ENCODE results near the gene MCOLN1.
"Not testable (repeated sequence)": the region's sequence is repeated elsewhere in the genome, so short reads cannot be mapped to it uniquely, and the experiment has no call there.

The MCOLN1 gene

DNA sequence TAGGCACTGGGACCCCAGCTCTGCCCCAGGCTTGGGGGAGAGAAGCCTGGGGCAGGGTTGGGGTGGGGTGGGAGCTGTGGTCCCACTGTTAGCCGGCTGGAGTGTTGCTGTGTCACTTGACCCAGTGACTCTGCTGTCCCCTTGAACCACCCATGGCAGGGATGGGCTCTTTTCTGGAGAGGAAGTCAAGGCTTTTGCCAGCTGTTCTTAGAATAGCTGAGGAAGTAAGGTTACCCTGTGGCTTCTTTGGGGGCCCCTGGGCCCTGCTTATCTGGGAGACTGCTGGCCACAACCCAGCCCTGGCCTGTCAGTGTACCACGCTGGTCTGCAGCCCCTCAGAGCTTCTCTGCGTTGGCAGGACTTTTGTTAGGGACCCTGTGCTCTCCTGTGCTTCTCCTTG, 22.2 kb downstream of the MCOLN1 start:
- peak in 1 of 2 donors; percentile 10 for DNase-seq

DNA sequence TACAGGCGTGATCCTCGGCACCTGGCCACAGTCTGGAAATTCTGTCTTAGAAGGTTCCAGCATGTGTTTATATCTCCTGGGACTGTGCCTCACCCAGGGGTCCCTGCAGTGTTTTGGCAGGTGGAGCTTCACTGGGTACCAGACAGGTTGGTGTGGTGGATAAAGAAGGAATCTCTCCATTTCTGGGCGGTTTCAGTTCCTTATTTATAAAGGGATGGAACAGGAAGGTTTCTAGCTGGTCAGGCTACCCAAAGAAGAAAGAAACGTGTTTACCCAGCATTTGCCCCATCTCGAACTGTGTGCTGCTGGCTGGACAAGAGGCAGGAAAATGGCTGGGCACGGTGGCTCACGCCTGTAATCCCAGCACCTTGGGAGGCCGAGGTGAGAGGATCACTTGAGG, 22.9 kb downstream of the MCOLN1 start:
- no peak for DNase-seq

DNA sequence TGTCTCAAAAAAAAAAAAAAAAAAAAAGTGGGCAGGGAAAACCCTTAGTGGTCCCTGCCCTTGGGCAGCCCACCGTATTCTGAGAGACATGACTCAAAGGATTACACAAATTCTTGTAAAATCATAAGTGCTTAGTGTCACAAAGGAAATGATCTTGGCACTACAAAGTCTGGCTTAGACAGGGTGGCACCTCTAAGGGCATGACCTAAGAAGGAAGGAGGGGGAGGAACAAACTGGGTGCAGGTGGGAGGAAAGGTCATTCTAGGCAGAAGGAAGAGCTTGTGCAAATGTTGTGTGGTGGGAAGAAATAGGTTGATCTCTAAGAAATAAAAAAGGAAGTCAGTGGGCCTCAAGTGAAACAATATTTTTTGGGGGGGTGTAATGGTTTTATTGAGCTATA, 23.5 kb downstream of the MCOLN1 start:
- no peak for DNase-seq

DNA sequence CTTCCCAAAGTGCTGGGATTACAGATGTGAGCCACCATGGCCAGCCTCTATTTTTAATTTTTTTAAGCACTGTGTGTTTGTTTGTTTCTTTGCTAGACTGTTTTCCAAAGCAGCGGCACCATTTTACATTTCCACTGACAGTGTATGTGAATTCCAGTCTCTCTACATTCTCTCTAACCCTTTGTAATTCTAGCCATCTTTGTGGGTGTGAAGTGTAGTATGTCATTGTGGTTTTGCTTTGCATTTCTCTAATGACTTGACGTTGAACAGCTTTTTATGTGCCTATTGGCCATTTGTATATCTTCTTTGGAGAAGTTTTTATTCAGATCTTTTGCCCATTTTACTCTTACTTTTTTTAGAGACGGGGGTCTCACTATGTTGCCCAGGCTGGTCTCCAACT, 24.7 kb downstream of the MCOLN1 start:
- no peak for DNase-seq

DNA sequence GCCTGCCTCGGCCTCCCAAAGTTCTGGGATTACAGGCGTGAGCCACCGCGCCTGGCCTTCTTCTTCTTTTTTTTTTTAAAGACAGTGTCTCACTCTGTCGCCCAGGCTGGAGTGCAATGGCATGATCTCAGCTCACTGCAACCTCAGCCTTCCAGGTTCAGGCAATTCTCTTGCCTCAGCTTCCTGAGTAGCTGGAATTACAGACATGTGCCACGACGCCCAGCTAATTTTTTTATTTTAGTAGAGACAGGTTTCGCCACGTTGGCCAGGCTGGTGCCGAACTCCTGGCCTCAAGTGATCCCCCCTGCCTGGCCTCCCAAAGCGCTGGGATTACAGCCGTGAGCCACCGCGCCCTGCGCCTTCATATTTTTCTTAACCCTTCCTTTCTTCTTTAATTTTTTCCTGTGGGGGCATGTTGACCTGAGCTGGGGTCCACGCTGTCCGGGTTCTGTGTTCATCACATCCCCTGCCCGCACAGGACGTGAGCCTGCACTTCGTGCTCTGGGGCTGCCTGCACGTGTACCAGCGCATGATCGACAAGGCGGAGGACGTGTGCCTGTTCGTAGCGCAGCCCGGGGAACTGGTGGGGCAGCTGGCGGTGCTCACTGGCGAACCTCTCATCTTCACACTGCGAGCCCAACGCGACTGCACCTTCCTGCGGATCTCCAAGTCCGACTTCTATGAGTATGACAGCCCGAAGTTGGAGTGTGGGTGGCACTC, 27.2 kb downstream of the MCOLN1 start:
- no peak for DNase-seq

DNA sequence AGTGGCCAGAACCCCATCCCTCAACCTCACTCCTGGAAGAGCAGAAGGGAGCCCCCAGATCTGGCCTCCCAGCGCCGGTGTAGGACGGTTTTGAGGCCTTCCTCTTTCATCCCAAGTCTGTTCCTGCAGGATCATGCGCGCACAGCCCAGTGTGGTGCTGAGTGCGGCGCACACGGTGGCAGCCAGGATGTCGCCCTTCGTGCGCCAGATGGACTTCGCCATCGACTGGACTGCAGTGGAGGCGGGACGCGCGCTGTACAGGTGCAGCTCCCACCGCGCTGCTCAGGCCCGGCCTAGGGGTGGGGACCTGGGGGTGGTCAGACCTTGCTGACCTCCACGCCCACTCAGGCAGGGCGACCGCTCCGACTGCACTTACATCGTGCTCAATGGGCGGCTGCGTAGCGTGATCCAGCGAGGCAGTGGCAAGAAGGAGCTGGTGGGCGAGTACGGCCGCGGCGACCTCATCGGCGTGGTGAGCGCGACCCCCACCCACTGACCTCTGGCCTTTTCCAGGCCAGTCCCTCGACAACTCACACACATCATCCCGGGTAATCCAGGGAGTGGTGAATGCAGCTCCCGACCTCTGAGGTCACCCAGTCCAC, 27.8 kb downstream of the MCOLN1 start:
- DNase-seq: no peak

DNA sequence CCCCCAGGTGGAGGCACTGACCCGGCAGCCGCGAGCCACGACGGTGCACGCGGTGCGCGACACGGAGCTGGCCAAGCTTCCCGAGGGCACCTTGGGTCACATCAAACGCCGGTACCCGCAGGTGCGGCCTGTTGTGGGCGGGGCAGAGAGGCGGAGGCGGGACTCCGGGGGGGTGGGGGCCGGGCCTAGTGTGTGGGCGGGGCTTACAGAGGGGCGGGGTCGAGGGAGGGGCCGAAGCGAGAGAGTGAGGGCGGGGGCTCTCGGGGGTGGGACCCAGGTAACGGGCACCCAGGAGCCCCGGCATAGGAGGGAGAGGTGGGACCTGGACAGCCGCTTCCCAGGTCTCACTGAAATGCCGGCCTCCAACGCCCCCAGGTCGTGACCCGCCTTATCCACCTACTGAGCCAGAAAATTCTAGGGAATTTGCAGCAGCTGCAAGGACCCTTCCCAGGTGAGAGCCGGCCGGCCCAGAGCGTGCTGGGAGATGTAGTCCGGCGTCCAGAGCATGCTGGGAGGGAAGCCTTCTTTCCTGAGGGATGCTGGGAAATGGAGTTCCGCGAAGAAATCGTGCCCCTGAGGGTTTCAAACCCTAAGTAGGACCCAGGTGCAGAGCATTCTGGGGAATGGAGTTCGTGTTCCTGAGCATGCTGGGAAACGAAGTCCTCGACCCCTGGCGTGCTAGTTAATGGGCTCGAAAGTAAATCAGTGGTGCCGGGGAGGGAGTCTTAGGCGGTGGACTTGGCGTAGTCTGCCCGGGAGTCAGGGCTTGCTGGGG, 28.8 kb downstream of the MCOLN1 start:
- DNase-seq: peak; percentile 37 to 45

DNA sequence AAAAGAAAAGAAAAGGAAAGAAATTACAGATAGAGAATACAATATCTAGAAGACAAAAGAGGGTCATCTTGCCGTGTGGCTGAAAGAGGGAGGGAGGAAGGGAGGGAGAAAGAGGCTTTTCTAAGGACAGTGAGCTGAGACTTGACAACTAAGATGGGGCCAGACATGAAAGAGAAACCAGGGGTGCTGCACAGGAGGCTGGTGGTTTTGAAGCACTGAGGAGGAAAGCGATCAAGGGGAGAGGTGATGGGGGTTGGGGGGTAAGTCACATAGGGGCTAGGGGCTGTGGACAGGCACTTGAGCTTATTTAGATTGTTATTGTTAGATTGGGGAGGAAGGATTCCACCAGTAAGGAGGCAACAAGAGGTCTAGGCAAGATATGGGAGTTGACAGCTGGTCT, 30.4 kb downstream of the MCOLN1 start:
- DNase-seq: no peak

DNA sequence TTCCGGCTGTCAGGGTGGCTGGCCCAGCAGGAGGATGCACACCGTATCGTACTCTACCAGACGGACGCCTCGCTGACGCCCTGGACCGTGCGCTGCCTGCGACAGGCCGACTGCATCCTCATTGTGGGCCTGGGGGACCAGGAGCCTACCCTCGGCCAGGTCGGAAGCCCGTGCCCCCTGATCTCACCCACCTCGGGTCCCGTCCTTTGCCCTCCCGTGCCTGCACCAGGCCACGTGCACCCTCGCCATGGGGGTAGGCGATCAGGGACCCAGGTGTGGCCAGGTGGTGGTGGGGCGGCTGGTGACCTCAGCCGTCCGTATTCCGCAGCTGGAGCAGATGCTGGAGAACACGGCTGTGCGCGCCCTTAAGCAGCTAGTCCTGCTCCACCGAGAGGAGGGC, 32.1 kb downstream of the MCOLN1 start:
- DNase-seq: no peak

DNA sequence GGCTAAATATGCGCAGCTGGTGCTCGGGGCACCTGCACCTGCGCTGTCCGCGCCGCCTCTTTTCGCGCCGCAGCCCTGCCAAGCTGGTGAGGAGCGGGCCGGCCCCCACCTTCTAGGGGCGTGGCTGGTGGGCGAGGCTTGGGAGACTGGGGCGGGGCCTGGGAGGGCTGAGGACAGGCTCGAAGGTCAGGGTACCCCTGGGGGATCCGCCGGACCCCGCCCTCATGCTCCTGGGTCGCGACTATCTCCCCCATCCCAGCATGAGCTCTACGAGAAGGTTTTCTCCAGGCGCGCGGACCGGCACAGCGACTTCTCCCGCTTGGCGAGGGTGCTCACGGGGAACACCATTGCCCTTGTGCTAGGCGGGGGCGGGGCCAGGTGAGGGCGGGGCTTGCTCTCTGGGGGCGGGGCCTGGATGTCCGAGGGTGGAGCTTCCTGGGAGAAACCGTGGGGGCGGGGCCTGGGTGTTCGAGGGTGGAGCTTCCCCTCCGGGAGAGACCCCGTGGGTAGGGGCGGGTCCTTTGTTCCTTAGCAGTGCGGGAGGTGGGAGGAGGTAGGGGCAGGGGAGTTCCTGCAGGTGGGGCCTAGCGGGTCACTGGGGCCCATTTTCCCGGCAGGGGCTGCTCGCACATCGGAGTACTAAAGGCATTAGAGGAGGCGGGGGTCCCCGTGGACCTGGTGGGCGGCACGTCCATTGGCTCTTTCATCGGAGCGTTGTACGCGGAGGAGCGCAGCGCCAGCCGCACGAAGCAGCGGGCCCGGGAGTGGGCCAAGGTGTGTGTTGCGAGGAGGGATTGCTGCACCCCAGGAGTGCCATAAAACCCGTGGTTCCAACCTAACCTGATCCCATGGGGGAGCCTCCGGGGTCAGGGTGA, 32.8 kb downstream of the MCOLN1 start:
- no peak for DNase-seq

DNA sequence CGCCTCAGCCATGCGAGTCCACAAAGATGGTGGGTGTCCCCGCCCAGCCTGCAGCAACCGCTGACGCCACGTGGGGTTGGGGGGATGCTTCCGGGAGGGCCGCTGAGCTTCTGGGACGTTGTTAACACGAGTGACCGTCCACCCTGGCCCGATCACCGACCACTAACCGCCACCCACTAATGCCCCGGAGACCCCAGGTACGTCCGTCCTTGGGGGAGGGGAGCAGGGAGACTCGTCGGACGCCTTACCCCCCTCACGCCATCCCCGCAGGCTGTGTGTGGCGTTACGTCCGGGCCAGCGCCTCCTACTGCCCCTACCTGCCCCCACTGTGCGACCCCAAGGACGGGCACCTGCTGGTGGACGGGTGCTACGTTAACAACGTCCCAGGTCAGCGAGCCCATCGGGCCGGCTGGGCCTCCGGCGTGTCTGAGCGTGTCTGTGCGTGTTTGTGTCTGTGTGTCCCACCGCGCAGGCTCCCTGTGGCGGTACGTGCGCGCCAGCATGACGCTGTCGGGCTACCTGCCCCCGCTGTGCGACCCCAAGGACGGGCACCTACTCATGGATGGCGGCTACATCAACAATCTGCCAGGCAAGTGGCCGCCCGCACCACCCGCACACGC, 34.4 kb downstream of the MCOLN1 start:
- no peak for DNase-seq

DNA sequence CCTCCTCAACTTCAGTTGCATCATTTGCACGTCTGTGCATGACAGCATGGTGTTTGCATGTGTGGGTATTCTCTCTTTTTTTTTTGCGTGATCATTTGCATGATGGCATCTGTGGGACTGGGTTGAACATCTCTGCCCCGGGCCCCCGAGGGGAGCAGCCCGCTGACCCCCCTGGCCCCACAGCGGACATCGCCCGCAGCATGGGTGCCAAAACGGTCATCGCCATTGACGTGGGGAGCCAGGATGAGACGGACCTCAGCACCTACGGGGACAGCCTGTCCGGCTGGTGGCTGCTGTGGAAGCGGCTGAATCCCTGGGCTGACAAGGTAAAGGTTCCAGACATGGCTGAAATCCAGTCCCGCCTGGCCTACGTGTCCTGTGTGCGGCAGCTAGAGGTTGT, 36.2 kb downstream of the MCOLN1 start:
- DNase-seq: no peak

DNA sequence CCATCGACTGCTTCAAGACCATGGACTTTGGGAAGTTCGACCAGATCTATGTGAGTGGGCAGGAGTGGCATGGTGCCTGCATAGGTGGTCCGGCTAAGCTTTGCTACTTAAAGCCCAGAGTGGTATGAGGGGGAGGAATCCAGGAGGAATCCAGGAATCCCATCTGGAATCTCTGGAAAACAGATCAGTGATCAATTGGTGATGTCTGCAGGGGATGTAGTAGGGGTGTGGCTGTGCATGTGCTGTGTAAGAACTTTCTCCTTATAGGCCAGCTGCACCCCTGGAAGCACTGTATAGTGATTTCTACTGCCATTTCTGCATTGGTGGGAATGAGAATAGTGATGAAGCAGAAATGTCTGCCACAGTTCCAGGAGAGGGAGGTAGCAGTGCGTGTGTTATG, 36.7 kb downstream of the MCOLN1 start:
- no peak for DNase-seq

DNA sequence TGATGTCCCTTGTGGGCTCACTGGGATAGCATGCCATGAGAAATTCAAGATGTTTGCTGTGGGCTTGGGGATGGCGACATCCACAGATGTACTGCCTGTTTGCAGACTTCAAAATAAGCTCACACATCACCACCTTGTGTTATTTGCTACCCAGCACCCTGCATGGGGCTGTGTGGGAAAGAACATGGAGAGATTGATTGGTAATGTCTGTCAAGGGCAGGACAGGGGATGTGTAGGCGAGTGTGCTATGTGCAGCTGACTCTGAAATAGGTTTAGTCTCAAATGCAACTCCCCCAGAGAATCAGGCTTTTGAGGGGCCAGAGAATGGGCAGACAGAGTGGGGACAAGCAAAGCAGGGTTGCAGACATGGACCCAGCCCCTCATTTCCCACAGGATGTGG, 37.8 kb downstream of the MCOLN1 start:
- DNase-seq: no peak

DNA sequence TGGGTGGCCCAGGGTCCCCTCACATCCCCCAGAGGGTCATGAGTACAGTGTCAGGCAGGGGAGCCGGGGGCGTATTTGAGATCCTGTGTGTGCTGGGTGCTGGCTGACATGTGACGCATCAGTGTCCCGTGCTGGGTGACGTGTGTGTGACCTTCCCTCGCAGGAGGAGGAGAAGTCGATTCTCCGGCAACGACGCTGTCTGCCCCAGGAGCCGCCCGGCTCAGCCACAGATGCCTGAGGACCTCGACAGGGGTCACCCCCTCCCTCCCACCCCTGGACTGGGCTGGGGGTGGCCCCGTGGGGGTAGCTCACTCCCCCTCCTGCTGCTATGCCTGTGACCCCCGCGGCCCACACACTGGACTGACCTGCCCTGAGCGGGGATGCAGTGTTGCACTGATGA, 38.9 kb downstream of the MCOLN1 start:
- no peak for DNase-seq

DNA sequence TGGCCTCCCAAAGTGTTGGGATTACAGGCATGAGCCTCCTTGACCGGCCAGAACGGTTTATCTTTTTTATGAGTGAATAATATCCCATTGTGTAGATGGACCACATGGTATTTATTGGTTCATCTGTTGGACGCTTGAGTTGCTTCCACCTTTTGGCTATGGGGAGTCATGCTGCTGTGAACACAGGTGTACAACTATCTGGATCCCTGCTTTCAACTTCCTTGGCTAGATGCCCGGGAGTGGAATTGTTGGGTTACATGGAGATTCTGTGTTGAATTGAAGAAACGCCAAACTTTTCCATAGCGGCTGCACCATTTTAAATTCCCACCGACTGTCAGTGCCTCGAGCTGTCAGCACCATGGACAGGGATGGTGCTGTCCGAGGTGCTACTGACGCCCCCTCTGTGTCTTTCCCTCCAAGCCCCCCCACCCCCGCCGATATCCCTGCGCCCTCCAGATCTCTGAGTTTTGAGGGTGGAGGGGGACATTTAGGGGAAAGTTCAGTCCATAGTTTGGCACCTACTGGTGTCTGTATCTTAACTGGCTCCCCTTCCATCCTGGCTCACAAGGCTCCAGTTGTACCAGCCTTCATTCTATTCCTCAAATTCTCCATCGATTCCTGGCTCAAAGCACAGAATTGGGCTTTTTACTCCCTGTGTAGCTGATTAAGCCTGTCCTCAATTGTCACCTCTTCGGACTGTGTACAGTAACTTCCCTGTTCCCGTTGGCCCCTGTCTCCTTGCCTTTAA, 40.4 kb downstream of the MCOLN1 start:
- DNase-seq: no peak

DNA sequence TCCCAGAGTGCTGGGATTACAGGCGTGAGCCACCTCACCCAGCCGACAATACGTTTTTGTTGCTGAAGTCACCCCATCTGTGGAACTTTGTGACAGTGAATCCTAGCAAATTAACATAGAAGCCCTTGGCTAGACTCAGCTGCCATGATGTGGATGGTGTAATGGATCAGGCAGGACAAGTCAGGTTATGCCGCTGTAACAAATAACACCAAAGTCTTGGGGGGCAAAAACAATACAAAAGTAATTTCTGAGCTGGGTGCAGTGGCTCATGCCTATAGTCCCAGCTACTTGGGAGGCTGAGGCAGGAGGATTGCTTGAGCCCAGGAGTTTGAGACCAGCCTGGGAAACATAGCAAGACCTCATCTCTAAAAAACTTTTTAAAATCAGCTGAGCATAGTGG, 42.4 kb downstream of the MCOLN1 start:
- DNase-seq: no peak

DNA sequence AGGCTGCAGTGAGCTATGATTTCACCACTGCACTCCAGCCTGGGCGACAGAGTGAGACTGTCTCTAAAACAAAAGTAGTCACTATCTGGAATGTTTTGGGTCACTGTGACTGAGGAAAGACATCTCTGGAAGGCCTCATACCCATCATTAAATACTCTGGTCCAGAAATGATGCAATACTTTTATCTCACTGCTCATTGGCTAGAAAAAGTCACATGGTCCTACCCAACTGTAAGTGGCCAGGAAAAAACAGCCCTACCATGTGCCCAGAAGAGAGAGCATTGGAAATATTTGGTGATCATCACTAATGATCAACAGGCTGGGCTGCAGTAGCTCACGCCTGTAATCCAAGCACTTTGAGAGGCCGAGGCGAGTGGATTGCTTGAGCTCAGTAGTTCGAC, 42.9 kb downstream of the MCOLN1 start:
- DNase-seq: no peak

DNA sequence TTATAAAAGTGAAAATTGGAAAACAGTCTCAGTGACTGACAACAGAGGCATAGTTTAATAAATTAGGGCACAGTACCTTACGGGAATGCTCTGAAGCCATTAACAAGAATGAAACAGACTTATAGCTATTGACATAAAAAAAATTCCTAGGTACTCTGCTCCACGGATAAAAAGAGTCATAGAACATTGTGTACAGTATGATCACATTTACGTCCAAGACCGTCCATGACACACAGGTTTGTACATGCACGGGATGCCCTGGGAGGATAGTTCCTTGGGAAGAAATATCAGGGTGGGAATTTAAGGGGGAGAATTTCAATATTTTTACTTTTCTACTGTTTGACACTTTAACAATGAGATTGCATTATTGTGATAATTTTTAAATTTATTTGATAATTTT, 48.3 kb downstream of the MCOLN1 start:
- DNase-seq: no peak

DNA sequence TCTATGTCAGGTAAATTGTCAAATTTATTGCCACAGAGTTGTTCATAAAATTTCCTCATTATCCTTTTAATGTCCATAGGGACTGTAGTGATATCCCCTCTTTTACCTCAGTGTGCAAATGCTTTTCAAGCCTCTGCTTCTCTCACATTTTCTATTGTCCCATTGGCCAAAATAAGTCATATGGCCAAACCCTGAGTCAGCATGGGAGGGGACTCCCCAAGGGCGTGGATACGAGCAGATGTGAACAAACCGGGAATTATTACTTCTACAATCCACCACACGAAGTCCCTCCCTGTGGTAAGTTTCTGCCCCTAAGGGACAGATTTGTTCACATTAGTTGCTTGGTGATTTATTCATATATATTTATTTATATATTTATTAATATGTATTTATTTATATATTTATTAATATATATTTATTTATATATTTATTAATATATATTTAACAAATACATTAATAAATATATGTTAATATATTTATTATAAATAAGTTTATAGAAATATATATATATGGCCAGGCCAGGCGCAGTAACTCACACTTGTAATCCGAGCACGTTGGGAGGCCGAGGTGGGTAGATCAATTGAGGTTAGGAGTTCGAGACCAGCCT, 53.1 kb downstream of the MCOLN1 start:
- DNase-seq: no peak

DNA sequence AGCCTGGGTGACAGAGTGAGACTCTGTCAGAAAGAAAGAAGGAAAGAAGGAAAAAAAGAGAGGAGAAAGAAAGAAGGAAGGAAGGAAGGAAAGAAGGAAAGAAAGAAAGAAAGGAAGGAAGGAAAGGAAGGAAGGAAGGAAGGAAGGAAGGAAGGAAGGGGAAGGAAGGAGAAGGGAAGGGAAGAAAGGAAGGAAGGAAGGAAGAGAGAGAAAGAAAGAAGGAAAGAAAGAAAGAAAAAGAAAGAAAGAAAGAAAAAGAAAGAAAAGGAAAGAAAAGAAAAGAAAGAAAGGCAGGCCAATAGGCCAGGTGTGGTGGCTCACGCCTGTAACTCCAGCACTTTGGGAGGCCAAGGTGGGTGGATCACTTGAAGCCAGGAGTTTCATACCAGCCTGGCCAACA, 55.0 kb downstream of the MCOLN1 start:
- not testable (repeated sequence) for DNase-seq

DNA sequence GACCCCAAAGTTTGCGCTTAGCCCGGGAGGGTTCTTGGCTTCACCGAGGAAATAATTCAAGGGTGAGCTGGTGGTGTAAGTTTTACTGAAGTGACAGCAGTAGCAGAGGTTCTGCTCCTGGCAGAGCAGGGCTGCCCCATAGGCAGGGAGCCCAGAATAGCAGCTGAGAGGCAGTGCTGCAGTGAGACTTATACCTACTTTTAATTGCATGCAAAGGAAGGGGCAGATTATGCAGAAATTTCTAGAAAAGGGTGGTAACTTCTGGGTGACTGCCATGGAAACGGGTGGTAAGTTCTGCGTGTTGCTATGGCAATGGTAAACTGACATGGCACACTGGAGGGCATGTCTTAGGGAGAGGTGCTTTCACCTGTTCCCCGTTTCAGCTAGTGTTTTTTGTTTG, 55.7 kb downstream of the MCOLN1 start:
- no peak for DNase-seq
